ENCODE results near the gene CPPED1. TPM values are rescaled to one million over a fixed set of nuclear protein-coding genes. Genes with fewer than 3 reads are reported as not detected.

CPPED1 gene
- total and polyA plus RNA-seq, 2 of the 4 experiments (the other 2 are of a cell fraction), result 5.1 to 6.5 TPM

DNA sequence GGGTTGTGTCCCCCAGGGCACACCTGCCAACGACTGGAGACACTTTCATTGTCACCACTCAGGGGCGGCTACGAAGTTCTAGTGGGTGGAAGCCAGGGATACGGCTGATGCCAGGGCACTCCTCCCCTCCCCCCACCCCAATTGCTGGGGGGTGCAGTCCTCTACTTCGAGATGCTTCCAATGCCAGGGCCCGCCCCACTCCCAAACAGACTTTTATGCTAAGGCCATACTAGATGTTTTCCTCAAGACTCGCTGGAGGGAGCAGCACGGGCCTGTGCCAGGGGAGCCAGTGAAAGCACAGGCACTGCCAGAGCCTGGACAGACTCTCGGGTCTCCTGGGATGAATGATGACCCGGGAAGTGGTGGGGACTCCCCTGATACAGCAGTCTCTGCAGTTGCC, 178.0 kb downstream of the CPPED1 start:
- Histone ChIP-seq H3K36me3 (ENCODE audit: control insufficient read depth, insufficient read depth, low read length) (no peaks in the 10 kb centered on the region), H3K27ac (ENCODE audit: insufficient read depth, low read length) (no peak overlapping the region), H3K9me1 (ENCODE audit: insufficient read depth, low read length) (no peaks in the 10 kb centered on the region), H3K9me3 (ENCODE audit: control insufficient read depth, insufficient read depth, low read length) (0 out of 2 replicates have a peak, but pooled peaks cover 2% of the 10 kb centered on the region), H3K14ac (replicated peaks; ENCODE audit: low read depth, low read length) (no peak overlapping the region), H3K4me2 (ENCODE audit: low read depth, low read length) (no peak overlapping the region), H2BK20ac (ENCODE audit: low read depth, low read length) (no peak overlapping the region), H2AK5ac (ENCODE audit: low read depth, low read length) (no peak overlapping the region), H3K9ac (ENCODE audit: low read depth, low read length) (no peak overlapping the region), H4K8ac (ENCODE audit: low read depth in 2 of 2, low read length in 2 of 2) (no peak overlapping the region), H4K20me1 (ENCODE audit: insufficient read depth, low read length) (no peaks in the 10 kb centered on the region), H3K27me3 (ENCODE audit: control insufficient read depth, insufficient read depth, low read length) (no peaks in the 10 kb centered on the region), H2AK9ac (replicated peaks; ENCODE audit: low read depth, low read length, poor library complexity) (no peak overlapping the region), H3K4ac (ENCODE audit: low read depth, low read length) (no peak overlapping the region), H2BK120ac (ENCODE audit: low read depth, low read length) (no peak overlapping the region), H3K56ac (ENCODE audit: extremely low read depth, insufficient read depth, low read length) (no peak overlapping the region), H2BK15ac (ENCODE audit: low read depth, low read length) (no peak overlapping the region), H2BK5ac (ENCODE audit: low read depth, low read length, poor library complexity, severe bottlenecking) (no peak overlapping the region), H3K79me1 (ENCODE audit: low read depth in 1 of 2, low read length in 2 of 2) (no peaks in the 10 kb centered on the region), H4K5ac (ENCODE audit: low read depth, low read length) (no peak overlapping the region), H3K4me3 (ENCODE audit: insufficient read depth, low read depth, low read length) (no peak overlapping the region), H3K18ac (ENCODE audit: low read depth, low read length) (no peak overlapping the region), H3K4me1 (ENCODE audit: control insufficient read depth, insufficient read depth, low read length) (no peaks in the 10 kb centered on the region), H2AFZ (replicated peaks; ENCODE audit: low read length, poor library complexity) (no peak overlapping the region), H4K91ac (ENCODE audit: insufficient read depth, low read depth, low read length) (no peak overlapping the region), H3K23ac (ENCODE audit: low read depth, low read length) (no peak overlapping the region)
- TF ChIP-seq RFX5 (IDR thresholded peaks at IDR 0.05; ENCODE audit: low read depth, low read length) (no peak), RCOR1 (IDR thresholded peaks at IDR 0.05; ENCODE audit: insufficient replicate concordance, low read length) (no peak), MXI1 (IDR thresholded peaks at IDR 0.05; ENCODE audit: borderline replicate concordance, low read depth, low read length) (no peak), RAD21 (IDR thresholded peaks at IDR 0.05; ENCODE audit: low read length) (no peak), SMC3 (IDR thresholded peaks at IDR 0.05; ENCODE audit: low read depth, low read length) (no peak)
- ChIA-PET POLR2A (ENCODE audit: unreplicated experiment) (no interaction called here), CTCF (no interaction called here)
- 0% methylated on average over 1 of the region's 10 CpGs; no CpG with 5 or more reads in 1 of the 2 experiments for WGBS, 2 experiments (ENCODE audit: extremely low coverage in 2 of 2, insufficient read length in 1 of 2)
- dilution Hi-C loops (cut with HindIII; ENCODE audit: low sequenced_read_pairs, unreplicated experiment) (no loop called here), intact Hi-C loops (cut with micrococcal nuclease) (no loop called here), in situ Hi-C loops (cut with MboI; ENCODE audit: low sequenced_read_pairs) (no loop called here)
- no peak for DNase-seq
- no peak for ATAC-seq (ENCODE audit: low read depth)
- no TSS peak for BruUV-seq (replicated peaks)

Measured in IMR-90 (cell line).